Muscle of leg (tissue), 16 donors: ENCODE data around the gene TTC9. TPM values are rescaled to one million over a fixed set of nuclear protein-coding genes. Genes with fewer than 3 reads are reported as not detected.

Source experiments
- DNase-seq: peaks from one replicate; pipeline ENCODE4 v3.0.0; 2013
- H3K27ac ChIP-seq: one replicate; pipeline ENCODE4 v1.5.1; 2013; ENCODE audit warnings: mild to moderate bottlenecking, low read length, control low read depth
- H3K27me3 ChIP-seq: one replicate; pipeline ENCODE4 v1.6.1; 2013; ENCODE audit warnings: low read length; ENCODE audit not compliant: control insufficient read depth, insufficient read depth
- H3K36me3 ChIP-seq: one replicate; pipeline ENCODE4 v1.6.1; 2013; ENCODE audit warnings: low read length; ENCODE audit not compliant: control insufficient read depth, insufficient read depth
- H3K4me1 ChIP-seq: one replicate; pipeline ENCODE4 v1.6.1; 2013; ENCODE audit warnings: low read length; ENCODE audit not compliant: control insufficient read depth, insufficient read depth
- H3K4me3 ChIP-seq: one replicate; pipeline ENCODE4 v1.5.1; 2013; ENCODE audit warnings: low read length, control low read depth
- H3K9me3 ChIP-seq: replicated peaks from 2 replicates; pipeline ENCODE4 v1.6.1; 2013; ENCODE audit warnings: low read depth, low read length; ENCODE audit not compliant: control insufficient read depth
- WGBS: methylation state at CpG from one replicate; pipeline ENCODE4 v1.1.5; 2013; ENCODE audit warnings: missing lambda C conversion rate; ENCODE audit not compliant: insufficient coverage; 5-methylcytosine and 5-hydroxymethylcytosine counted together
- long read RNA-seq, 11 donors: transcript quantifications; one replicate each; lab custom pipeline, GENCODE V29; 2026
- polyA plus RNA-seq, 8 donors: library from polyadenylated mRNA; unstranded; fragments of 120-200 nt; gene quantifications; one replicate each; pipeline versions ENCODE4 v1.2.1 to v1.2.3, GENCODE V29; 2013; ENCODE audit warnings: inconsistent platforms in 1 of 8, low replicate concordance in 1 of 8; ENCODE audit not compliant: insufficient read length in 8 of 8, insufficient read depth in 1 of 8
- total RNA-seq: library from RNA; stranded (reverse); fragments of 120-200 nt; gene quantifications from one replicate; pipeline ENCODE4 v1.2.4, GENCODE V29; 2013

Gene TTC9
- 4.4 TPM for total RNA-seq
- 1 to 10 TPM; 4.6 to 6.8 (median 5.9) TPM for polyA plus RNA-seq
- long read RNA-seq, donor 1, full-length matches to known transcripts: 1 of 1 reads
- long read RNA-seq, donor 1, partial matches to known transcripts: 0 of 1 reads
- long read RNA-seq, donor 1, other reads (novel, unspliced or antisense): 0 of 1 reads
- long read RNA-seq, donor 2, full-length matches to known transcripts: 1 of 1 reads
- long read RNA-seq, donor 2, partial matches to known transcripts: 0 of 1 reads
- long read RNA-seq, donor 2, other reads (novel, unspliced or antisense): 0 of 1 reads
- long read RNA-seq, donor 3, full-length matches to known transcripts: 5 of 5 reads
- long read RNA-seq, donor 3, partial matches to known transcripts: 0 of 5 reads
- long read RNA-seq, donor 3, other reads (novel, unspliced or antisense): 0 of 5 reads
- long read RNA-seq, donor 4, full-length matches to known transcripts: 3 of 3 reads
- long read RNA-seq, donor 4, partial matches to known transcripts: 0 of 3 reads
- long read RNA-seq, donor 4, other reads (novel, unspliced or antisense): 0 of 3 reads
- long read RNA-seq, donor 5, full-length matches to known transcripts: 11 of 11 reads
- long read RNA-seq, donor 5, partial matches to known transcripts: 0 of 11 reads
- long read RNA-seq, donor 5, other reads (novel, unspliced or antisense): 0 of 11 reads
- long read RNA-seq, donor 6, full-length matches to known transcripts: 1 of 1 reads
- long read RNA-seq, donor 6, partial matches to known transcripts: 0 of 1 reads
- long read RNA-seq, donor 6, other reads (novel, unspliced or antisense): 0 of 1 reads
- long read RNA-seq, donor 7, full-length matches to known transcripts: 2 of 2 reads
- long read RNA-seq, donor 7, partial matches to known transcripts: 0 of 2 reads
- long read RNA-seq, donor 7, other reads (novel, unspliced or antisense): 0 of 2 reads
- long read RNA-seq, donor 8: 0 reads
- long read RNA-seq, donor 9, full-length matches to known transcripts: 2 of 2 reads
- long read RNA-seq, donor 9, partial matches to known transcripts: 0 of 2 reads
- long read RNA-seq, donor 9, other reads (novel, unspliced or antisense): 0 of 2 reads
- long read RNA-seq, donor 10, full-length matches to known transcripts: 2 of 2 reads
- long read RNA-seq, donor 10, partial matches to known transcripts: 0 of 2 reads
- long read RNA-seq, donor 10, other reads (novel, unspliced or antisense): 0 of 2 reads
- long read RNA-seq, donor 11, full-length matches to known transcripts: 3 of 3 reads
- long read RNA-seq, donor 11, partial matches to known transcripts: 0 of 3 reads
- long read RNA-seq, donor 11, other reads (novel, unspliced or antisense): 0 of 3 reads

DNA sequence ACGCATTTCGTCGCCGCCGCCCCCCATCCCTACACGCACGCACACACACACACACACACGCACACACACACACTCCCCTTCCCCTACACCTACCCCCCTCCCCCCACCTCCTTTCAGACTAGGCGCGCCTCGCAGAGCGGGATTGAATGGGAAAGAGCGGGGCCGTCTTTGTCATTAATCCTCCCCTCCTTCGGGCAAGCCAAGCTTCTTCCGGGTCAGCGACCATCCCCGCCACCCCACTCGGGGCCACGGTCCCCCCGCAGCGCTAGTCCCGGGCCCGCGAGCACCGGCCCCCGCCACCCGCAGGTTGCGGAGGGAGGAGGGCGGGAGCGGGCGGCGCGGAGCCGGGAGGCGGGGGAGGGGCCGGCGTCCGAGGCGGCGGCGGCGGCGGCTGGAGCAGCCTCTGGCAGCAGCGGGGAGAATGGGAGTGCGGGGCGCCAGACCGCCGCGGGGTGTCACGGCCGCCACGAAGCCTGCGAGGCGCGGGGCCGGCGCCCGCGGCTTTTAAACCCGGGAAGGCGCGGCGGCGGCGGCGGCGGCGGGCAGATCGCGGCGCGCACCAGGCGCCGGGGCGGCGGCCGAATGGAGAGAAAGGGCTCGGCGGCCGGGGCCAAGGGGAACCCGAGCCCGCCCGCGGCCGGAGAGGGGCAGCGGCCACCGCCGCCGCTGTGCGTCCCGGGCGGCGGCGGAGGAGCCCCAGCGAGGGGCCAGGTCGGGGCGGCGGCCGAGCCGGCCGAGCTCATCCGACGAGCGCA, at the start of gene TTC9:
Gene TTC9 (plus strand): TSS at position 369 of the 755 bp plus-strand sequence. CDS start 214 bp downstream, at position 583.
- under 1% methylated on average over 93 of the region's 105 CpGs for WGBS
- H3K4me3 ChIP-seq: peak within 1 kb of the TSS; percentile 53
- H3K27me3 ChIP-seq: peaks cover 47% of the 10 kb centered on the region
- H3K36me3 ChIP-seq: no peaks in the 10 kb centered on the region
- H3K27ac ChIP-seq: peak within 1 kb of the TSS; percentile 42
- peaks cover 19% of the 10 kb centered on the region for H3K4me1 ChIP-seq
- H3K9me3 ChIP-seq: no peaks in the 10 kb centered on the region
- peak; percentile 29 for DNase-seq

DNA sequence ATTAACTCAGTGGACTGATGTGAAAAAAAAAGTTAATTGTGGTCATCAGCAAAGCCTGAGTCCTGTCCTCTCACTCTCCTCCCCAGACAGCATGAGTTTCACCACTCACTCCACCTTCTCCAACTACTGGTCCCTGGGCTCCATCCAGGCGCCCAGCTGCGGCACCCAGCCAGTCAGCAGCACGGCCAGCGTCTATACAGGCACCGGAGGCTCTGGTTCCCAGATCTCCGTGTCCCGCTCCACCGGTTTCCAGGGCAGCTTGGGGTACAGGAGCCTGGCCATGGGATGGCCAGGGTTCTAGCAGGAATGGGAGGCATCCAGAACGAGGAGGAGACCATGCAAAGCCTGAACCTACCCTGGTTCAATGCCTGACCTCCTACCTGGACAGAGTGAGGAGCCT, 47.3 kb upstream of the TTC9 start:
- DNase-seq: no peak
- no peaks in the 10 kb centered on the region for H3K27me3 ChIP-seq
- no peak overlapping the region for H3K4me3 ChIP-seq
- H3K36me3 ChIP-seq: peaks cover 38% of the 10 kb centered on the region
- H3K27ac ChIP-seq: no peak overlapping the region
- 95% methylated on average over 8 of the region's 9 CpGs for WGBS
- peaks cover 2% of the 10 kb centered on the region for H3K4me1 ChIP-seq
- H3K9me3 ChIP-seq: no peaks in the 10 kb centered on the region

DNA sequence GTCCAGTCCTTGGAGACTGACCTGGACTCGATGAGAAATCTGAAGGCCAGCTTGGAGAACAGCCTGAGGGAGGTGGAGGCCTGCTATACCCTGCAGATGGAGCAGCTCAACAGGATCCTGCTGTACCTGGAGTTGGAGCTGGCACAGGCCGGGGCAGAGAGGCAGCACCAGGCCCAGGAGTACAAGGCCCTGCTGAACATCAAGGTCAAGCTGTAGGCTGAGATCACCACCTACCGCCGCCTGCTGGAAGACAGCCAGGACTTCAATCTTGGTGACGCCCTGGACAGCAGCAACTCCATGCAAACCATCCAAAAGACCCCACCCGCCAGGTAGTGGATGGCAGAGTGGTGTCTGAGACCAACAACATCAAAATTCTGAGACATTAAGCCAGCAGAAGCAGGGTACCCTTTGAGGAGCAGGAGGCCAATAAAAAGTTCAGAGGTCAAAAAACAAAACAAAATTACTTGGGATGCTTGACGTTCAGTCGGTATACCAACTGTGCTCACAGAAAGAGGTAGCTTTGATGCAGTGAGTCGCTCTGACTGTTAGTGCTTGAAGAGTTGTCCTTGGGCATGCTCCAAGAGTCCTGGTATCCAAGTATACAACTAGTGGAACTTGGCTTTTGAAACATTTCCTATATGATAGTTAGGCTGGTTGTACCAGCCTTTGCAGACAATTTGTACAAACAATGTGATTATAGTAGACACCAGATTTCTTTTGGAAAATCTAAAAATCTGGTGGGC, 46.1 kb upstream of the TTC9 start:
- Histone ChIP-seq H3K27ac (no peak overlapping the region), H3K4me3 (no peak overlapping the region), H3K9me3 (no peaks in the 10 kb centered on the region), H3K36me3 (peaks cover 35% of the 10 kb centered on the region), H3K27me3 (no peaks in the 10 kb centered on the region), H3K4me1 (peaks cover 2% of the 10 kb centered on the region)
- DNase-seq: no peak
- 92% methylated on average over 5 of the region's 9 CpGs for WGBS

DNA sequence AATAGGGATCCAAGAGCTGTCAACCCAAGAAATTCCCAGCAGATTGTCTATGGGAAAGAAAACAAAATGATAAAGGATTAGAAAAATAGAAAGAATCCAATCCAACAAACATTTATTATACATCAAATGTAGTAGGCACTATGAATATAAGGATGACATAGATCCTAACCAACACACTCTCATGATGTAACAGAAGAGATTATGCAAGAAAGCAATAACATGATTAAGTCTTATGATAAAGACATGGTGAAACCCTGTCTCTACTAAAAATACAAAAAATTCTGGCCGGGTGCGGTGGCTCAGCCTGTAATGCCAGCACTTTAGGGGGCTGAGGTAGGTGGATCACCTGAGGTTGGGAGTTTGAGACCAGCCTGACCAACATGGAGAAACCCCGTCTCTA, 44.0 kb upstream of the TTC9 start:
- Histone ChIP-seq H3K4me1 (peaks cover 5% of the 10 kb centered on the region), H3K4me3 (no peak overlapping the region), H3K27me3 (no peaks in the 10 kb centered on the region), H3K9me3 (no peaks in the 10 kb centered on the region), H3K27ac (no peak overlapping the region), H3K36me3 (peaks cover 29% of the 10 kb centered on the region)
- no peak for DNase-seq
- 80% methylated on average over 1 of the region's 3 CpGs for WGBS

DNA sequence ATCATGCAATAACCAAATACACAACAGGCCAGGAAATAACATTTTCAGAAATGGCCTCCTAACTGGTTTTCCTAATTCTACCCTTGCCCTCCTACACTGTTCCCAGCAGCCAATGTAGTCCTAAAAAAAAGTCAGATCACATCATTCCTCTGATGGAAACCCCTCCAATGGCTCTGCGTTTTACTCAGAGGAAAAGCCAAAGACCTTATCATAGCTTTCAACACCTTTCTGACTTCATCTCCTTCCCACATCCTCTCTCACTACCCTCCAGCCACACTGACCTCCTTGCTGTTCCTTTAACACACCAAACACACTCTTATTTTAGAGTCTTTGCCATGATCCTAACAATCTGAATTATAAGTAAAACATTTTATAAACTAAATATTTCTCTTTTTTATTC, 42.4 kb upstream of the TTC9 start:
- no peaks in the 10 kb centered on the region for H3K9me3 ChIP-seq
- H3K36me3 ChIP-seq: peaks cover 18% of the 10 kb centered on the region
- 60% methylated on average over 1 of the region's 1 CpG for WGBS
- no peaks in the 10 kb centered on the region for H3K27me3 ChIP-seq
- H3K4me1 ChIP-seq: peaks cover 5% of the 10 kb centered on the region
- no peak overlapping the region for H3K4me3 ChIP-seq
- no peak overlapping the region for H3K27ac ChIP-seq
- no peak for DNase-seq

DNA sequence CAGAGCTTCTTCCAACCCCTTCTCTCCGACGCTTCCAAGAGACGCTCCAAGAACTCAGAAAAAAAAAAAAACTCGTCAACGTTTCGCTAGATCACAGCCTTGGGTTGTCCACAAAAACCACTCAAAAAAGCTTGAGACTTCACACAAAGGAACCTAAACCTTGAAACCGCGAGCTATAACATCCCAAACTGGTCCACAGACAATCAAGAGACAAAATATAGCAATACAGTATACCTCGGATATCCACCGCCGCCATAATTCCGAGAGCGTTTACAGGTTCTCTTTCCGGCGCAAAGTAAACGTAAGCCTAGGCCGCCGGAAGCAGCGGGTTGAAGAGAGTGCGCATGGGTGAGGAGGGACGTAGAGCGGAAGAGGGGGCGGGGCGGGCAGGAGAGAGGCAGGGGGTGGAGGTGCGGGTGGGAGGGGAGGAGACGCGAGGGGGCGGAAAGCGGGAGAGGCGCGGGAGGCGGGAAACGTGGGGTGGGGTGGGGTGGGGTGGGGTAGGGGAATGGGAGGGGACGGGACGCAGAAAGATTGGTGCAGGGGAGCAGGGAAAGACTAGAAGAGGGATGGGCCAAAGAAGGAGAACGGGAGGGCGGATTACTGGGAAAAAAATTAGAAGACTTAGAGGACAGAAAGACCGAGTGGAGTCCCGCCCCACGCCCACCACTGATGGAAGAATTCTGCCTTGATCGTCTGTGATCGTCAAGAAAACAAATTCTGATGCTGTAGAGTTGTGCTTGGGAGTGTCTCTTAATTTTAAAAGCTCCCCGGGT, 41.1 kb upstream of the TTC9 start, which contains the start of gene MED6:
Gene MED6 (minus strand): TSS at position 274 of the 776 bp plus-strand sequence. CDS start 18 bp downstream, at position 256.
- Histone ChIP-seq H3K9me3 (no peaks in the 10 kb centered on the region), H3K36me3 (peaks cover 6% of the 10 kb centered on the region), H3K27ac (peak within 1 kb of the TSS; percentile 66), H3K4me1 (peaks cover 5% of the 10 kb centered on the region), H3K27me3 (no peaks in the 10 kb centered on the region), H3K4me3 (peak within 1 kb of the TSS; percentile 52)
- WGBS: 0% methylated on average over 20 of the region's 43 CpGs
- DNase-seq: peak; percentile 99

DNA sequence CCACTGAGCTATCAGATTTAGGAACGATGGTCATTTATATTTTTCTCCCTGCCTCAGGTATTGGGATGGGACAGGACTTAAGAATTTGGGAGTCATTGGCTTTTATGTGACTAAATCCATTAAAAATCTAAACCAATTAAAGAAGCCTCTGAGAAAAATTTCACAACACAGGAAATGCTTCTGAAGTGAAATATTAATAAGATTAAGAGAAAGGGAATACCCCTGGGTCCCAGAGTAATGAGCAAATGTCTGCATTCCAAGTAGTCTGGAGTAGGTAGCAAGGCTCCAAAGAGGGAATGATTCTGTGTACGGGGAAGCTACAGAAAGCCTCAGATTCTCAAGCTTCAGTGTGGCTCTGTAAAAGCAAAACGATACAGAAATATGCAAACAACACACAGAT, 40.6 kb upstream of the TTC9 start:
- Histone ChIP-seq H3K36me3 (peaks cover 1% of the 10 kb centered on the region), H3K4me1 (peaks cover 5% of the 10 kb centered on the region), H3K9me3 (no peaks in the 10 kb centered on the region), H3K27me3 (no peaks in the 10 kb centered on the region), H3K27ac (no peak overlapping the region), H3K4me3 (peak overlapping the region; percentile 49)
- DNase-seq: no peak
- WGBS: no CpG with 5 or more reads among the region's 3 CpGs

DNA sequence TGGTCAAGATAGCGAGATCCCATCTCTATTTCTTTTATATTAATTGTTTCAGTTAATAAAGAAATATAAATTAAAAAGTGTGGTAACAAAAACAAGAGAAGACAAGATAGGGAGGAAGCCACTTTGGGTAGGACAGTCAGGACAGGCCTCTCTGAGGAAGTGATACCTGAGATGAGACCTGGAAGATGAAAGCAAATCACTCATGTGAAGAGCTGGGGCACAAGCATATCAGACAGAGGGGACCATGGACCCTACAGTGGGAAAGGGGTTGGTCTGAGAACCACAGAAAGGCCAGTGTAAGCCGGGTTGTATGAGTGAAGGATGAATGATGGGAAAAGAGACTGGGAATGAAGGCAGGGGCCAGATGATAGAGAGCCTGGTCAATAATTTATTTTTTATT, 39.5 kb upstream of the TTC9 start:
- Histone ChIP-seq H3K4me3 (no peak overlapping the region), H3K27me3 (no peaks in the 10 kb centered on the region), H3K4me1 (peaks cover 5% of the 10 kb centered on the region), H3K36me3 (no peaks in the 10 kb centered on the region), H3K9me3 (no peaks in the 10 kb centered on the region), H3K27ac (no peak overlapping the region)
- DNase-seq: no peak
- 40% methylated on average over 1 of the region's 2 CpGs for WGBS
